OCI-LY1 (cell line): ENCODE results near the gene TCF7.

ENCODE experiments used
- EZH2 ChIP-seq: fragments of 200-600 bp; sonication (generic), shearing (Covaris generic); IDR thresholded peaks from 2 replicates; pipeline ENCODE4 v1.8.0; 2017; ENCODE audit warnings: borderline replicate concordance, mixed run types, mild to moderate bottlenecking, antibody characterized with exemption, low read length, moderate library complexity, mixed read lengths
- TF ChIP-seq, protein P1 (sequence below): fragments of 200-600 bp; sonication (generic), shearing (Covaris generic); IDR thresholded peaks from 2 replicates; pipeline ENCODE4 v1.5.1; 2017; ENCODE audit warnings: mild to moderate bottlenecking, antibody characterized with exemption, low read length, moderate library complexity, mixed read lengths

DNA sequence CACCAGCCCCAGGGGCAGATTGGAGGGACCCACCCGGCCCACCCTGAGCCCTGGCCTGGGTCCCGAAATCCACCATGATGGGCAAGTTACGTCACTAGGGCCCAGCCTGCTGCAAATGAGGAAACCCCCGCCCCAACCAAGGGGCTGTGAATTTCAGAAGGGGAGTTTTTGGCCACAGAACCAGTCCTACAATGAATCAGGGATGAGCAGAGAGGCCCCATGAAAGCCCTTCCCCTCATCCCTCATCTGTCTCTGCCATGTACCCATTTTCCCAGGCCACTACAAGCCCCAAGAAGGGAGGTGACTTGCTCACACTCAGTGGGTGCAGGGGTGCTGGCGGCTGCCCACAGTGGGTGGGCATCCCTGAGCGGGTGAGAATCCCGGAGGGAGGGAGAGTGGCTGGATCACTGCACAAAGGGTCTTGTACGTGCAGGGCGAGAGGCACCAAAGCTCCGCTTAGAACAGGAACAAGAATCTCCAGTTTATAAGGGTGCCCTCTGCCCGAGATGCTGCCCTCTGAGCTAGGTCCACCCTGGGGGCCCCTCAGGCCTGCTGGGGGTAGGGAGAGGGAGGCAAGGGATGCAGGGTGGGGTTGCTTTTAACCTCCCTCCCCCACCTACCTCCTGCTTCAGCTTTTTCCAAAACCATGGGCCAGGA is 10.4 kb upstream of the TCF7 start:
- TF ChIP-seq, protein P1, sequence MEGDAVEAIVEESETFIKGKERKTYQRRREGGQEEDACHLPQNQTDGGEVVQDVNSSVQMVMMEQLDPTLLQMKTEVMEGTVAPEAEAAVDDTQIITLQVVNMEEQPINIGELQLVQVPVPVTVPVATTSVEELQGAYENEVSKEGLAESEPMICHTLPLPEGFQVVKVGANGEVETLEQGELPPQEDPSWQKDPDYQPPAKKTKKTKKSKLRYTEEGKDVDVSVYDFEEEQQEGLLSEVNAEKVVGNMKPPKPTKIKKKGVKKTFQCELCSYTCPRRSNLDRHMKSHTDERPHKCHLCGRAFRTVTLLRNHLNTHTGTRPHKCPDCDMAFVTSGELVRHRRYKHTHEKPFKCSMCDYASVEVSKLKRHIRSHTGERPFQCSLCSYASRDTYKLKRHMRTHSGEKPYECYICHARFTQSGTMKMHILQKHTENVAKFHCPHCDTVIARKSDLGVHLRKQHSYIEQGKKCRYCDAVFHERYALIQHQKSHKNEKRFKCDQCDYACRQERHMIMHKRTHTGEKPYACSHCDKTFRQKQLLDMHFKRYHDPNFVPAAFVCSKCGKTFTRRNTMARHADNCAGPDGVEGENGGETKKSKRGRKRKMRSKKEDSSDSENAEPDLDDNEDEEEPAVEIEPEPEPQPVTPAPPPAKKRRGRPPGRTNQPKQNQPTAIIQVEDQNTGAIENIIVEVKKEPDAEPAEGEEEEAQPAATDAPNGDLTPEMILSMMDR, result no peak
- TF ChIP-seq EZH2, result no peak
